HepG2 (cell line): ENCODE data around the gene CAMK2G. TPM values are rescaled to one million over a fixed set of nuclear protein-coding genes. Genes with fewer than 3 reads are reported as not detected.
"Not testable (repeated sequence)": the region's sequence is repeated elsewhere in the genome, so short reads cannot be mapped to it uniquely, and the experiment has no call there.

Source experiments
- ATAC-seq: fragments of 200-7000 bp; cut with Tn5 transposase; 3 replicates; pipeline ENCODE4 v1.9.1; 2020; ENCODE audit warnings: mild to moderate bottlenecking, moderate library complexity
- BruUV-seq: library from RNA; stranded (reverse); fragments of 400-500 nt; replicated peaks from 2 replicates; lab custom pipeline; 2021; lab: Mats Ljungman, UMichigan
- CTCF ChIA-PET: fragments of 300-600 bp; formaldehyde crosslinking; extraction: SDS; loops from one replicate; lab custom pipeline; 2021; ENCODE audit warnings: low total read pairs, inconsistent platforms, low intra/inter-chr PET ratio; lab: Yijun Ruan, JAX
- POLR2A ChIA-PET: fragments of 350-600 bp; sonication (Branson Sonifier 250); formaldehyde crosslinking; loops from one replicate; lab custom pipeline; 2020; ENCODE audit warnings: antibody characterized with exemption, inconsistent platforms; lab: Yijun Ruan, JAX
- DNase-seq: peaks from one replicate; pipeline ENCODE4 v3.0.0-alpha.2; 2015; ENCODE audit warnings: low spot score
- FAIRE-seq: peaks from 3 replicates; lab custom pipeline; 2011; peaks lifted over from hg19 to GRCh38; lab: Jason Lieb, UNC
- H2AFZ ChIP-seq: one replicate; pipeline ENCODE4 v1.6.1; 2011; ENCODE audit warnings: low read length, inconsistent platforms
- H3K27ac ChIP-seq: fragments of 300-600 bp; 3 replicates; pipeline ENCODE4 v1.8.0; 2011; ENCODE audit warnings: mixed run types, mild to moderate bottlenecking, mixed read lengths, low read length, inconsistent platforms; ENCODE audit not compliant: insufficient read depth; ENCODE audit errors: extremely low read length
- H3K27me3 ChIP-seq, 2 experiments: fragments of 200-600 bp in 1 of 2; 2 replicates in 1 of 2; 3 replicates in 1 of 2; pipeline versions ENCODE4 v1.6.0 to v1.8.0; 2011; ENCODE audit warnings: low read length in 2 of 2, mild to moderate bottlenecking in 2 of 2, moderate library complexity in 2 of 2, inconsistent platforms in 1 of 2; ENCODE audit not compliant: insufficient read depth in 2 of 2, control insufficient read depth in 1 of 2
- H3K36me3 ChIP-seq, 2 experiments: fragments of 200-600 bp in 1 of 2; replicated peaks in 1 of 2; 2 replicates in 1 of 2; 3 replicates in 1 of 2; pipeline versions ENCODE4 v1.5.1 to v1.8.0; 2011; ENCODE audit warnings: low read length in 2 of 2, inconsistent platforms in 1 of 2; ENCODE audit not compliant: insufficient read depth in 2 of 2, control insufficient read depth in 1 of 2
- H3K4me1 ChIP-seq: 2 replicates; pipeline ENCODE4 v1.5.1; 2012; ENCODE audit warnings: low read length, inconsistent platforms; ENCODE audit not compliant: insufficient read depth
- H3K4me2 ChIP-seq: 2 replicates; pipeline ENCODE4 v1.6.0; 2011; ENCODE audit warnings: low read depth, low read length, inconsistent platforms
- H3K4me3 ChIP-seq, 3 experiments: fragments of 200-600 bp in 1 of 3; sonication (generic), shearing (Covaris generic) in 1 of 3; replicated peaks in 1 of 3; 2 replicates each; pipeline ENCODE4 v1.5.1; 2011 to 2016; ENCODE audit warnings: low read length in 3 of 3, inconsistent platforms in 2 of 3, low read depth in 2 of 3, mild to moderate bottlenecking in 2 of 3, control low read depth in 1 of 3, mixed read lengths in 1 of 3; ENCODE audit not compliant: insufficient read depth in 1 of 3
- H3K79me2 ChIP-seq: one replicate; pipeline ENCODE4 v1.6.1; 2011; ENCODE audit warnings: low read length, inconsistent platforms; ENCODE audit not compliant: insufficient read depth
- H3K9ac ChIP-seq: 2 replicates; pipeline ENCODE4 v1.6.0; 2011; ENCODE audit warnings: mild to moderate bottlenecking, low read depth, low read length, inconsistent platforms; ENCODE audit not compliant: insufficient read depth
- H3K9me3 ChIP-seq: 2 replicates; pipeline ENCODE4 v1.5.1; 2012; ENCODE audit warnings: mild to moderate bottlenecking, low read length
- H4K20me1 ChIP-seq: 2 replicates; pipeline ENCODE4 v1.6.0; 2011; ENCODE audit warnings: inconsistent platforms, mild to moderate bottlenecking, low read length, moderate library complexity; ENCODE audit not compliant: insufficient read depth
- AGO2 ChIP-seq: fragments of 200-400 bp; formaldehyde crosslinking; optimal IDR thresholded peaks from 2 replicates; pipeline ENCODE3; 2017; ENCODE audit warnings: mild to moderate bottlenecking, low read depth, low read length, moderate library complexity
- MTF2 ChIP-seq: sonication (generic); formaldehyde crosslinking; IDR thresholded peaks from 2 replicates; pipeline ENCODE4 v1.5.0; 2020; ENCODE audit warnings: missing genetic modification reagents, borderline replicate concordance
- ZNF333 ChIP-seq: sonication (generic); formaldehyde crosslinking; IDR thresholded peaks from 2 replicates; pipeline ENCODE4 v1.4.0; 2020; ENCODE audit warnings: mild to moderate bottlenecking, missing genetic modification reagents, borderline replicate concordance
- ZNF431 ChIP-seq: sonication (generic); formaldehyde crosslinking; IDR thresholded peaks from 2 replicates; pipeline ENCODE4 v1.9.0; 2022; ENCODE audit warnings: missing genetic modification reagents, low read depth, mild to moderate bottlenecking, borderline replicate concordance
- ZNF616 ChIP-seq: sonication (generic); formaldehyde crosslinking; IDR thresholded peaks from 2 replicates; pipeline ENCODE4 v1.5.0; 2020; ENCODE audit warnings: low read depth, mild to moderate bottlenecking, missing genetic modification reagents
- ZNF644 ChIP-seq: IDR thresholded peaks from 2 replicates; pipeline ENCODE4 v1.6.1; 2016; ENCODE audit warnings: low read depth
- ZNF766 ChIP-seq: sonication (generic); formaldehyde crosslinking; IDR thresholded peaks from 2 replicates; pipeline ENCODE4 v1.5.0; 2020; ENCODE audit warnings: missing genetic modification reagents, borderline replicate concordance
- WGBS: methylation state at CpG from one replicate; pipeline ENCODE4 v1.1.6; 2017; ENCODE audit warnings: low lambda C conversion rate; 5-methylcytosine and 5-hydroxymethylcytosine counted together
- in situ Hi-C: cut with HindIII; loops from 2 replicates; pipeline ENCODE4 v1.10.0; 2017; ENCODE audit warnings: low pct_unique_long_range_greater_than_20kb; ENCODE audit not compliant: extremely low pct_ligation_motif_present
- intact Hi-C: fragments of 100-400 bp; cut with micrococcal nuclease; formaldehyde crosslinking; loops from one replicate; pipeline ENCODE4 v1.10.0; 2022; ENCODE audit not compliant: unreplicated experiment
- polyA plus RNA-seq, 8 experiments: library from polyadenylated mRNA; depleted of rRNA in 3 of 8; stranded (reverse) in 7 of 8; unstranded in 1 of 8; fragments of >200 nt; fragmentation: Illumina TruSeq in 4 of 8; extraction: Trizol in 4 of 8; gene quantifications; 2 replicates each; pipeline versions ENCODE4 v1.2.1 to v1.2.3, GENCODE V29; 2011 to 2016; ENCODE audit warnings: low read depth in 4 of 8, missing spikeins in 1 of 8, mixed read lengths in 1 of 8; ENCODE audit not compliant: insufficient read depth in 1 of 8
- total RNA-seq, 5 experiments: library from RNA; depleted of rRNA; stranded (reverse); fragments of >200 nt; fragmentation: Illumina TruSeq; extraction: Trizol; gene quantifications; 2 replicates each; pipeline ENCODE4 v1.2.3, GENCODE V29; 2016; ENCODE audit warnings: low read depth in 1 of 5

Gene CAMK2G
- total and polyA plus RNA-seq, 2 of the 13 experiments (the other 11 are each of a cell fraction or from before 2014, with no cell fraction given): 15.9 to 18.8 TPM

DNA sequence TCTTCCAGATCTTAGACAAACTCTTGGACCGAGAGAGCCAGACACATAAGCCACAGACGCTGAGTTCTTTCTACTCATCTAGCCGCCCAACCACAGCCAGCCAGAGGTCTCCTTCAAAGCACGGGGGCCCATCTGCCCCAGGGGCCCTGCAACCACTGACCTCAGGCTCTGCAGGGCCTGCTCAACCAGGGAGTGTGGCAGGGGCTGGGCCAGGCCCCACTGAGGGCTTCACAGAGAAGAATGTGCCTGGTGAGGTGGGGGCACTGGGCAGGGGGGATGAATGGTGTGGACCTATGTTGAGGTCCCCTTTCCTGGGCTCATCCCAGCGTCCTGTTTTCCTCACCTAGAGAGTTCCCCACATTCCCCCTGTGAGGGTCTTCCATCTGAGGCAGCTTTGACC lies 77.6 kb downstream of the CAMK2G start:
- 97% methylated on average over 4 of the region's 5 CpGs for whole genome bisulfite sequencing
- Histone ChIP-seq H3K4me1 (no peaks in the 10 kb centered on the region), H3K36me3 (peaks cover 33 to 80% of the 10 kb centered on the region in 2 experiments), H4K20me1 (no peaks in the 10 kb centered on the region; the same call in 1 of the 2 replicates), H3K79me2 (no peaks in the 10 kb centered on the region), H3K27ac (no peak overlapping the region), H3K4me3 (no peak overlapping the region), H3K9ac (no peak overlapping the region), H3K4me2 (no peak overlapping the region), H3K9me3 (no peaks in the 10 kb centered on the region), H3K27me3 (no peaks in the 10 kb centered on the region), H2AFZ (no peak overlapping the region)
- in situ Hi-C loops: no loop called here
- TF ChIP-seq ZNF644 (CRISPR knock-in tag): no peak
- no peak for TF ChIP-seq ZNF616 (CRISPR knock-in tag)
- TF ChIP-seq AGO2: peak; percentile 28
- TF ChIP-seq MTF2 (CRISPR knock-in tag): no peak
- no peak for TF ChIP-seq ZNF333
- TF ChIP-seq ZNF766: no peak
- no peak for TF ChIP-seq ZNF431 (CRISPR knock-in tag)
- no TSS peak for BruUV-seq
- FAIRE-seq: no peak
- CTCF ChIA-PET: no interaction called here
- intact Hi-C loops: no loop called here
- no peak for ATAC-seq
- no peak for DNase-seq
- POLR2A ChIA-PET: interaction anchor here (1.0 to 1.5 kb wide), 2 partner anchors 9 to 13 kb away, joined by 3 to 4 read pairs; no protein-coding TSS in a partner anchor

DNA sequence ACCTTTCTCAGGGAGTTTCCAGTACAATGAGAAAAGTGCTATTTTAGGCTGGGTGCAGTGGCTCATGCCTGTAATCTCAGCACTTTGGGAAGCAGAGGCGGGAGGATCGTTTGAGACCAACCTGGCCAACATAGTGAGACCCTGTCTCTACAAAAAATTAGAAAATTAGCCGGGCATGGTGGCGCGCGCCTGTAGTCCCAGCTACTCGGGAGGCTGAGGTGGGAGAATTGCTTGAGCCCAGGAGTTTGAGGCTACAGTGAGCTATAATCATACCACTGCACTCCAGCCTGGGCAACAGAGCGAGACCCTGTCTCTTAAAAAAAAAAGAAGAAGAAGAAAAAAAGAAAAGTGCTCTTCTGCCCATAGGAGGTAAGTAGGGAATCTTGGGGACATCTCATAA lies 78.3 kb downstream of the CAMK2G start:
- H3K9ac ChIP-seq, H3K4me1 ChIP-seq, H2AFZ ChIP-seq, H3K27me3 ChIP-seq, H3K79me2 ChIP-seq, H3K9me3 ChIP-seq, H4K20me1 ChIP-seq, H3K27ac ChIP-seq, intact Hi-C loops, CTCF ChIA-PET, ATAC-seq, DNase-seq, in situ Hi-C loops, H3K4me3 ChIP-seq, FAIRE-seq, H3K4me2 ChIP-seq, BruUV-seq: not testable (repeated sequence)
- peaks cover 37 to 80% of the 10 kb centered on the region in 2 experiments for H3K36me3 ChIP-seq
- POLR2A ChIA-PET: interaction anchor here (0.6 to 1.5 kb wide), 2 partner anchors 14 to 67 kb away, joined by 4 read pairs; no protein-coding TSS in a partner anchor
- WGBS: 96% methylated on average over 8 of the region's 8 CpGs

DNA sequence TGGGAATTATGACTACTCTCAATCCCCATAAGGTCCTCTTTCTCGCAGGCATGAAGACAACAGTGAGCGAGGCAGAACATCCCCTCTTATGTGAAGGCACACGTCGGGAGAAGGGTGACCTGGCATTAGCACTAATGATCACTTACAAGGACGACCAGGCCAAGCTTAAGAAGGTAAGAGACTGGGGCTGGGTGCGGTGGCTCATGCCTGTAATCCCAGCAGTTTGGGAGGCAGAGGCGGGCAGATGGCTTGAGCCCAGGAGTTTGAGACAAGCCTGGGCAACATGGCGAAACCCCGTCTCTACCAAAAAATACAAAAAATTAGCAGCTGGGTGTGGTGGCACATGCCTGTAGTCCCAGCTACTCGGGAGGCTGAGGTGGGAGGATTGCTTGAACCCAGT lies 78.9 kb downstream of the CAMK2G start:
- intact Hi-C loops, H3K27ac ChIP-seq, DNase-seq, H2AFZ ChIP-seq, H3K4me2 ChIP-seq, H3K4me3 ChIP-seq, H4K20me1 ChIP-seq, H3K9ac ChIP-seq, CTCF ChIA-PET, H3K9me3 ChIP-seq, H3K4me1 ChIP-seq, ATAC-seq, in situ Hi-C loops, BruUV-seq, H3K27me3 ChIP-seq, FAIRE-seq, H3K79me2 ChIP-seq: not testable (repeated sequence)
- WGBS: 98% methylated on average over 10 of the region's 10 CpGs
- H3K36me3 ChIP-seq: peaks cover 41 to 81% of the 10 kb centered on the region in 2 experiments
- POLR2A ChIA-PET: interaction anchor here (0.6 to 1.5 kb wide), 2 partner anchors 14 to 66 kb away, joined by 4 read pairs; no protein-coding TSS in a partner anchor
